Stimulated activated CD4-positive, alpha-beta T cell treated with anti-CD3 and anti-CD28 coated beads, Interleukin-1b, Interleukin-23, amount 100 ng/mL, for 4 hours (primary cell): ENCODE results near the gene CPSF2.
"Not testable (repeated sequence)": the region's sequence is repeated elsewhere in the genome, so short reads cannot be mapped to it uniquely, and the experiment has no call there.

Experiments
- DNase-seq, 2 donors: peaks; one replicate each; pipeline ENCODE4 v3.0.0-alpha.2; 2020; ENCODE audit warnings: low read depth in 2 of 2

Gene CPSF2

GRCh38 chr14:92154283-92154942 is 32.6 kb downstream of the CPSF2 start:
- no peak for DNase-seq

DNA sequence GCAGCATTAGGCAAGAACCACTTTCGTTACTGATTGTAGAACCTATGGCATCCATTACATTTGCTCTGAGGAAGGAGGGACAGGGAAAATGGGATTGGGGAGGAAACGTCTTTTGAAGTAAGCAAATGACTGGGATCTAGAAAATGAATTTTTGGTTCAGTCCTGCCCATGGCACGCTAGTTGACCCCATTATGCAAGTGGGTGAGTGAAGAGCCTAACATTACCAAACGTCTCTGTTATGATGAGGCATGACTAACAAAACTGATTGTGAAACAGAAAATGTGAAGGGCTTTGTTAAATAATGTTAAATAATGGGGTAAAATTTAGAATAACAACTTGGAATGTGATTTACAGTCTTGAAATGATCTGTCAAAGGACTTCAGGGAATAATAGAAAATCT is 38.9 kb downstream of the CPSF2 start:
- no peak for DNase-seq

DNA sequence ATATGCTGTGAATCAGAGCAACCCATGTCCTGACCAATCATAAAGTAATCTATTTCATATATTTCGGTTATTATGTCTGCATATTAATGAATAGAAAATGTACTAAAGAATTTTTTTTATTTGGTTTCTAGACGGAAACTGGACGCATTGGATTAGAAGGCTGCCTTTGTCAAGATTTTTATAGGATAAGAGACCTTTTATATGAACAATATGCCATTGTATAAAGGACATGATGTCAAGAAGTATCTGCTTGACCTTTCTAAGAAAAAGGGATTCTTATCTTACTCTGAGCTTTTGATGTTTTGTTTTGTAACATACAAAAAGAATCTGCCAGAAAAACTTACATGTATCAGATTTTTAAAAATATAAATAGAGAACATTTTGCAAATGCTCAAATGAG is 39.8 kb downstream of the CPSF2 start:
- no peak for DNase-seq

DNA sequence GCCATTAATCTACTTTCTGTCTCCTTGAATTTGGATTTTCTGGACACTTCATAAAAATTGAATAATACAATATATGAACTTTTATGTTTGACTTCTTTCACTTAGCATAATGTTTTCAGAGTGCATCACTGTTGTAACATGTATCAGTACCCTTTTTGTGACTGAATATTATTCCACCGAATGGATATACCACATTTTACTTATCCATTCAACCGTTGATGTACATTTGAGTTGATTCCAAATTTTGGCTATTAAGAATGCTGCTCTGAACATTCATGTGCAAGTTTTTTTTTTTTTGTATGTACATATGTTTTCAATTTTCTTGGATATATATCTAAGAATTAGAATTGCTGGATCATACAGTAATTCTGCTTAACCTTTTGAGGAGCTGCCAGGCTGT is 43.2 kb downstream of the CPSF2 start:
- no peak for DNase-seq

DNA sequence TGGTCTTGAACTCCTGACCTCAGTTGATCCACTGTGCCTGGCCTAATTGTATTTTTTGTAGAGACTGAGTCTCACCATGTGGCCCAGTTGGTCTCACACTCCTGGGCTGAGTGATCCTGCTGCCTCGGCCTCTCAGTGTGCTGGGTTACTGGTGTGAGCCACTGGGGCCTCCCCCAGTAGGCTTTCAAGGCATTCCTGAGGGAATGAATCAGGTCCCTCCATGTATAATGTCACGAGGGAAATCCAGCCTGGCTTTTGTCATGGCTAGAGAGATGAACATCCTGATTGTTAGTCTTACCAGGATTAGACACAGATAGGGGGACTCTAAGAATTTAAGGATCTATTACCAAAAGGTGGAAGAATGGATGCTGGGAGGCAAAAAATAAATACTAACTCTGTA is 51.9 kb downstream of the CPSF2 start:
- no peak for DNase-seq

GRCh38 chr14:92175811-92176210 is 54.0 kb downstream of the CPSF2 start:
- DNase-seq = no peak

GRCh38 chr14:92176476-92176875 is 54.7 kb downstream of the CPSF2 start:
- no peak for DNase-seq

DNA sequence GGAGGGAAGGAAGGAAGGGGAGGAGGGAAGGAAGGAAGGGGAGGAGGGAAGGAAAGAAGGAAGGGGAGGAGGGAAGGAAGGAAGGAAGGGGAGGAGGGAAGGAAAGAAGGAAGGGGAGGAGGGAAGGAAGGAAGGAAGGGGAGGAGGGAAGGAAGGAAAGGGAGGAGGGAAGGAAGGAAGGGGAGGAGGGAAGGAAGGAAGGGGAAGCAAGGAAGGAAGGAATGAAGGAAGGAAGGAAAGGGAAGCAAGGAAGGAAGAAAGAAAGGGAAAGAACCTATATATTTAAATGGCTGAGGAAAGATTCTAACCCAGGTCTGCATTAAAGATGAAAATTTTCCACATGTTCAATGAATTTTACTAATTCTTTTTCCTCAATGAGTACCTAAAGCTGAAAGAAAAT is 57.4 kb downstream of the CPSF2 start:
- not testable (repeated sequence) for DNase-seq

DNA sequence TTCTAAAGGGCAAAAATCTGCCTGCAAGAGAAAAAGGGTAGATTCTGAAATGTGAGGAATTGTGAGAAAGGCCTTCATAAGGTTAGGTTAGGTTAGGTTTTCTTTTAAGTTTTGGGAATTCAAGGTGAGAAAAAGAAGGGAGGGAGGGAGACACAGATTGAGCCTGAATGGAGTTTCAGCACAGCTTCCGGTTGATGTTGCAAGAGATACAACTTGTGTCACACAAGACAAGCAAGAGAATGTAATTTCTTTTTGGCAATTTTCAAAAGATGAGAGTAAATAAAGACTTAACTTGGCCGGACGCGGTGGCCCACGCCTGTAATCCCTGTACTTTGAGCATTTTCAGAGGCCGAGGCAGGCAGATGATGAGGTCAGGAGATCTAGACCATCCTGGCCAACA is 63.8 kb downstream of the CPSF2 start:
- DNase-seq = no peak

DNA sequence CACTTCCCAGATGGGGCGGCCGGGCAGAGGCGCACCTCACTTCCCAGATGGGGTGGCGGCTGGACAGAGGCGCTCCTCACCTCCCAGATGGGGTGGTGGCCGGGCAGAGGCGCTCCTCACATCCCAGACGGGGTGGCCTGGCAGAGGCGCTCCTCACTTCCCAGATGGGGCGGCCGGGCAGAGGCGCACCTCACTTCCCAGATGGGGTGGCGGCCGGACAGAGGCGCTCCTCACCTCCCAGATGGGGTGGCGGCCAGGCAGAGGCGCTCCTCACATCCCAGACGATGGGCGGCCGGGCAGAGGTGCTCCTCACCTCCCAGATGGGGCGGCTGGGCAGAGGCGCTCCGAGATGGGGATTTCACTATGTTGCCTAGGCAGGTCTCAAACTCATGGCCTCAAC is 65.8 kb downstream of the CPSF2 start:
- not testable (repeated sequence) for DNase-seq

- DNase-seq = no peak
Measured at GRCh38 chr14:92190768-92191167, 69.0 kb downstream of the CPSF2 start.

DNA sequence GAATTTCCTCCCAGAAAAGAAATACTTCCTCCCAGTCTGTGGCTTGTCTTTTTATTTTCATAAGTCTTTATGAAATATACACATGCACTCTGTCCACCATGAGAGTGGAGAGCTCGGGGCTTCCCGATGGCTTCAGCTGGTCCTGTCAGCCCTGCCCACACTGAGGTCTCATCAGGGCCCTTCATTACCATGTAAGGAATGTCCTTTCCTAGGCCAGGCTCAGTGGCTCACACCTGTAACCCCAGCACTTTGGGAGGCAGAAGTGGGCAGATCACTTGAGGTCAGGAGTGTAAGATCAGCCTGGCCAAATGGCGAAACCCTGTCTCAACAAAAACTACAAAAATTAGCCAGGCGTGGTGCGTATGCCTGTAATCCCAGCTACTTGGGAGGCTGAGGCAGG is 77.0 kb downstream of the CPSF2 start:
- no peak for DNase-seq

DNA sequence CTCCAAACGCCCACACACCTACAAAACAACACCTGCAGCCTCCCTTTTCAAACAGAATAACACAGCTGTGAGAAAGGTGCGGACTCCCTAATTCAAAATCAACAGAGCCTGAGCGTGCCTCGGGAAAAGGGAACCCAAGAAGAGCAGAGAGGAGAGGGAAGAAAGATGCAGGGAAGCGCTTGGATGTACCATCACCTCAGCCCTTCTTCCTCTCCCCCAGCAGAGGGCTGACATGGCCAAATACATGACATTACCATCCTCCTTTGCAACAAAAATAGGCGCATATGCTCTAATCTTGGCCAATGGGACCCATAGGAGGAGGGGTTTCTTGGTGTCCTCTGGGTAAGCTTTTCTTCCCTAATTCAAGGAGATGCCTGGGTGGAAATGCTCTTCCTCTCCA is 78.0 kb downstream of the CPSF2 start:
- no peak for DNase-seq

GRCh38 chr14:92203116-92203515 is 81.3 kb downstream of the CPSF2 start:
- DNase-seq = no peak

GRCh38 chr14:92204792-92205191 is 83.0 kb downstream of the CPSF2 start:
- no peak for DNase-seq

DNA sequence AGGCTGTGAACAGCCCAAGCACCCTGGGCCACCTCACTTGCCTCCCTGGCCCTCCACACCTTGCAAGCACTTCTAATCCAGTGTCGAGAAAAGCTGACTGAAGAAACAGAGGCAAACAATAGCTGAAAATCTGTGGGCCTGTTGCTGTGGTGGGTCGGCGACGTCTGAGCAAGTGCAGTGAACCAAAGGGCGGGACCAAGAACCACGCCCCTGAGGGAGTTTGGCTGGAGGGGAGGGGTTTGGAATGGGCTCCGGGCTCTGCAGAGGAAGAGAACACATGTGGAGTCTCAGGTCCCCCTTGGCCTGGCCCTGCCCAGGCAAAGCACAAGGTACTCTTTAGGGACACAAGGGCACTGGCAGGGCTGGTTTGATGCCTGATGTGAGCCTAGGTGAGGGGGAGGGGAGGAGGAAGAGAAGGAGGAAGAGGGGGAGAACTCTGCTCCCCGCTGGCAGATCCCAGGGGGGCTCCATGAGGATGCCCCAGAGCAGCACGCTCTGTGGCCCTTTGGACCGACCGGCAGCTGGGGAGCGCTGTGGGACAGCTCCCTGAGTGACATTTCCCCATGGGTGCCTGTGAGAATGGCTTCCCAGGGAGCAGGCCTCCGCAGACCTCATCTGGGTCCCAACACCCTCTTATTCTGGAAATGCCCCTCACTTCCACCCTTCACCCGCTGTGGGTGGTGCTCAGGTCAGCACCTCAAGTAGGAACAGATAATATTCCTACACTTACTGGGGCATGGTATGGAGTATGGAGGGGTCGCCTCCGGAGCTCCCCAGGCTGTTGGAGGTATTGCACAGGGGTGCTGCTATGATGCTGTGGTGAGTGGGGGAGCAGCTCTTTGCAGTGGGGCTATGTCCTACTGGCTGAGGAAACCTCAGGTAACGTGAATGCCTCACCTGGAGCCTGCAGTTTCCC is 85.5 kb downstream of the CPSF2 start:
- DNase-seq = no peak

- no peak for DNase-seq
Measured at GRCh38 chr14:92207928-92208265, 86.1 kb downstream of the CPSF2 start.

- DNase-seq = no peak
Measured at GRCh38 chr14:92209141-92209540, 87.4 kb downstream of the CPSF2 start.

DNA sequence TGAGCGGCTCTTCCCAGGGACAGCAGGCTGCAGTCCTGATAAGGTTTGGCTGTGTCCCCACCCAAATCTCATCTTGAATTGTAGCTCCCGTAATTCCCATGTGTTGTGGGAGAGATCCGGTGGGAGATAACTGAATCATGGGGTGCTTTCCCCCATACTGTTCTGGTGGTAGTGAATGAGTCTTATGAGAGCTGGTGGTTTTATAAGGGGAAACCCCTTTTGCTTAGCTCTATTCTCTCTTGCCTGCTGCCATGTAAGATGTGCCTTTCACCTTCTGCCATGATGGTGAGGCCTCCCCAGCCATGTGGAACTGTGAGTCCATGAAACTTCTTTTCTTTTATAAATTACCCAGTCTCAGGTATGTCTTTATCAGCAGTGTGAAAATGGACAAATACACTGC is 91.4 kb downstream of the CPSF2 start:
- DNase-seq = not testable (repeated sequence)

- no peak for DNase-seq
Measured at GRCh38 chr14:92215579-92215978, 93.8 kb downstream of the CPSF2 start.

DNA sequence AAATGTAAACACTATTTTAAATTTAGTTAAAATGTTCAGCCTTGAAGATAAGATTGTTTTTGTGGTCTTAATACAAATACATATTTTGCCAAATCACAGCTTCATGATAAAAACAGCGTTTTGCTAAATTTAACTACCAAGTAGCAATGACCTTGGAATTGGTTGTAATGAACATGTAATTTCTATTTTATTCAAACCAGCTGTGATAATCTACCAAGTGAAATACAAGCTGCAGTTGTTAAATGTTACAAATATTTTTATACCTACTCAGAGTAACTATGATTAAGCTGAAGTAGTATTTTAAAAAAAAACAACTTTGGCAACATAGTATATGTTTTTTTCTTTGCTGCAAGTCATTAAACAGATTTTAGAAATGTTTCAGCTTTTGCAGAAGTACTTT is 96.2 kb downstream of the CPSF2 start:
- DNase-seq = no peak
